ENCODE measurements around the gene NKIRAS2. TPM values are rescaled to one million over a fixed set of nuclear protein-coding genes. Genes with fewer than 3 reads are reported as not detected.

NKIRAS2 gene
- total and polyA plus RNA-seq, 4 donors = 16.4 to 20.7 (median 17.4) TPM

DNA sequence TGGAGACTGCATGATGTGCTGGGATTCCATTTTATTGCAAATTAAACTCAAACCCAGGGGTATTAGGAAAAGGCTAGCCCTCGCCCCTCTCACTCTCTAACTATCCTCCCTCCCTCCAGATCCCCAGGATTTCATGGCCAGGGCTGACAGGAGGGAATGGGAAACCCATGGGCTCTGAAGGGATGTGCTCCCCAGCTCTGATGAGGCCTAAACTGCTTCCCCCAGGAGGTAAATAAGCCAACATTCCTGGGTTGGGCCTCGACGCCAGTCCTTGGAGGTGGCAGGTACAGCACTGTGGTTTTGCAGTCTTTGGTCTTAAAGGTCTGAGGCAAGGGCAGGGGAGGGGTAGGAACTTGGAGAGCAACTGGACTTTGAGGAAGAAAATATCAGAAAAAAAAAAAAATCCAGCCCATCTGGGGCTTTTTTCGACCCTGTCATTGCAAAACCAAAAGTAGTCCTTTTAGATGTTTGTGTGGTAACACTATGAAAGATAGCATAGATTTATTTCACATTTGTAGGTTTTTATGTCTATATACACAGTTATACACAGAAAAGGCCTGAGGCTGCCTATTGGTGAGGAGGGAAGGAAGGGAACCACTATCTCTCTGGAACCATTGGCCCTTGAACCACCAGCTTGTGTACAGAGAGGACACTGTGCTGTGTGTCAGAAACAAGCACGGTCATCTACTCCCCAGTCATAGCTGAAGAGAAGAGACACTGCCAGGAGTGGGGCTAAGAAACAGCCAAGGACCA lies 18.5 kb downstream of the NKIRAS2 start:
- no peaks in the 10 kb centered on the region for H3K36me3 ChIP-seq (ENCODE audit: control insufficient read depth in 4 of 4, insufficient read depth in 3 of 4, low read depth in 1 of 4, low read length in 3 of 4)
- H3K27ac ChIP-seq (ENCODE audit: low read depth in 1 of 2, low read length in 2 of 2) = no peak overlapping the region
- no peak overlapping the region for H3K9ac ChIP-seq (ENCODE audit: low read depth in 1 of 2, low read length in 2 of 2)
- TF ChIP-seq FOXA1 (IDR thresholded peaks at IDR 0.05) (no peak), EGR1 (IDR thresholded peaks at IDR 0.05; ENCODE audit: low read depth in 2 of 2) (no peak)
- H3K4me3 ChIP-seq (ENCODE audit: low read depth in 1 of 3, low read length in 3 of 3) = no peak overlapping the region
- no peaks in the 10 kb centered on the region for H3K9me3 ChIP-seq (ENCODE audit: control insufficient read depth in 4 of 4, low read length in 3 of 4)
- 87% methylated on average over 5 of the region's 5 CpGs for WGBS
- H3K4me1 ChIP-seq (ENCODE audit: control insufficient read depth in 4 of 4, insufficient read depth in 4 of 4, low read length in 3 of 4) = peaks cover 0 to 8% (median 5%) of the 10 kb centered on the region in 4 donors
- no peak for DNase-seq (ENCODE audit: low spot score)
- no peaks in the 10 kb centered on the region for H3K27me3 ChIP-seq (ENCODE audit: control insufficient read depth in 4 of 4, insufficient read depth in 4 of 4, low read length in 3 of 4)

- H3K4me3 ChIP-seq (ENCODE audit: low read depth in 1 of 3, low read length in 3 of 3) = peak overlapping the region in 1 of 3 donors; percentile 14
- DNase-seq (ENCODE audit: low spot score) = no peak
- WGBS = 38% methylated on average over 77 of the region's 77 CpGs
- H3K27ac ChIP-seq (ENCODE audit: low read depth in 1 of 2, low read length in 2 of 2) = no peak overlapping the region
- H3K9ac ChIP-seq (ENCODE audit: low read depth in 1 of 2, low read length in 2 of 2) = no peak overlapping the region
- peaks cover 0 to 8% (median 5%) of the 10 kb centered on the region in 4 donors for H3K4me1 ChIP-seq (ENCODE audit: control insufficient read depth in 4 of 4, insufficient read depth in 4 of 4, low read length in 3 of 4)
- H3K27me3 ChIP-seq (ENCODE audit: control insufficient read depth in 4 of 4, insufficient read depth in 4 of 4, low read length in 3 of 4) = no peaks in the 10 kb centered on the region
- no peaks in the 10 kb centered on the region for H3K36me3 ChIP-seq (ENCODE audit: control insufficient read depth in 4 of 4, insufficient read depth in 3 of 4, low read depth in 1 of 4, low read length in 3 of 4)
- H3K9me3 ChIP-seq (ENCODE audit: control insufficient read depth in 4 of 4, low read length in 3 of 4) = no peaks in the 10 kb centered on the region
- TF ChIP-seq TAF1 (conservative IDR thresholded peaks at IDR 0.05) = no peak
- peak in 1 of 2 donors; percentile 30 for TF ChIP-seq RXRA (IDR thresholded peaks at IDR 0.05)
These were observed 20.2 kb downstream of the NKIRAS2 start for GRCh38 chr17:42039794-42040763.

DNA sequence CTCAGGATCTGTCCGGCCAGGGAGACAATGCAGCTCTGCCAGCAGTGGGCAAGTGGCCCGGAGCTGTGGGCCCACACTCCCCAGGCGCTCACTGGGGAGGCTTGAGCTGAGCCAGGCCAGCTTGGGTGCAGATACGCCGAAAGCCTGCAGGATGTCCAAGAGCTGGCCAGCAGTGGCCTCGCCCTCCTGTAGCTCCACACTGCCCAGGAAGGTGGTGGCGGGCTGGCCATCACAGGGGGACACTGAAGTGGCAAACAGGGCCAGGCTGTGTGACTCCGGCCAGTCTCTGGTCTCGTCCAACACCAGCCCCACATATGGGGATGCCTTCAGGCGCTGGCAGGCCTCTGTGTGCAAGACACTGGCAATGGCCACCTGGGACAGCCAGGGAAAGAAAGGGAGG lies 20.9 kb downstream of the NKIRAS2 start:
- no peaks in the 10 kb centered on the region for H3K27me3 ChIP-seq (ENCODE audit: control insufficient read depth in 4 of 4, insufficient read depth in 4 of 4, low read length in 3 of 4)
- no peak overlapping the region for H3K4me3 ChIP-seq (ENCODE audit: low read depth in 1 of 3, low read length in 3 of 3)
- no peak overlapping the region for H3K9ac ChIP-seq (ENCODE audit: low read depth in 1 of 2, low read length in 2 of 2)
- H3K27ac ChIP-seq (ENCODE audit: low read depth in 1 of 2, low read length in 2 of 2) = no peak overlapping the region
- H3K36me3 ChIP-seq (ENCODE audit: control insufficient read depth in 4 of 4, insufficient read depth in 3 of 4, low read depth in 1 of 4, low read length in 3 of 4) = no peaks in the 10 kb centered on the region
- DNase-seq (ENCODE audit: low spot score) = no peak
- no peak for TF ChIP-seq GABPA (IDR thresholded peaks at IDR 0.05 in 1 of 2, conservative IDR thresholded peaks at IDR 0.05 in 1 of 2)
- no peak for TF ChIP-seq SP1 (IDR thresholded peaks at IDR 0.05)
- no peak for TF ChIP-seq EGR1 (IDR thresholded peaks at IDR 0.05; ENCODE audit: low read depth in 2 of 2)
- no peak for TF ChIP-seq RXRA (IDR thresholded peaks at IDR 0.05)
- no peak for TF ChIP-seq HNF4G (IDR thresholded peaks at IDR 0.05)
- TF ChIP-seq FOXA1 (IDR thresholded peaks at IDR 0.05) = no peak
- TF ChIP-seq NR2F2 (IDR thresholded peaks at IDR 0.05) = no peak
- TF ChIP-seq, protein P1, sequence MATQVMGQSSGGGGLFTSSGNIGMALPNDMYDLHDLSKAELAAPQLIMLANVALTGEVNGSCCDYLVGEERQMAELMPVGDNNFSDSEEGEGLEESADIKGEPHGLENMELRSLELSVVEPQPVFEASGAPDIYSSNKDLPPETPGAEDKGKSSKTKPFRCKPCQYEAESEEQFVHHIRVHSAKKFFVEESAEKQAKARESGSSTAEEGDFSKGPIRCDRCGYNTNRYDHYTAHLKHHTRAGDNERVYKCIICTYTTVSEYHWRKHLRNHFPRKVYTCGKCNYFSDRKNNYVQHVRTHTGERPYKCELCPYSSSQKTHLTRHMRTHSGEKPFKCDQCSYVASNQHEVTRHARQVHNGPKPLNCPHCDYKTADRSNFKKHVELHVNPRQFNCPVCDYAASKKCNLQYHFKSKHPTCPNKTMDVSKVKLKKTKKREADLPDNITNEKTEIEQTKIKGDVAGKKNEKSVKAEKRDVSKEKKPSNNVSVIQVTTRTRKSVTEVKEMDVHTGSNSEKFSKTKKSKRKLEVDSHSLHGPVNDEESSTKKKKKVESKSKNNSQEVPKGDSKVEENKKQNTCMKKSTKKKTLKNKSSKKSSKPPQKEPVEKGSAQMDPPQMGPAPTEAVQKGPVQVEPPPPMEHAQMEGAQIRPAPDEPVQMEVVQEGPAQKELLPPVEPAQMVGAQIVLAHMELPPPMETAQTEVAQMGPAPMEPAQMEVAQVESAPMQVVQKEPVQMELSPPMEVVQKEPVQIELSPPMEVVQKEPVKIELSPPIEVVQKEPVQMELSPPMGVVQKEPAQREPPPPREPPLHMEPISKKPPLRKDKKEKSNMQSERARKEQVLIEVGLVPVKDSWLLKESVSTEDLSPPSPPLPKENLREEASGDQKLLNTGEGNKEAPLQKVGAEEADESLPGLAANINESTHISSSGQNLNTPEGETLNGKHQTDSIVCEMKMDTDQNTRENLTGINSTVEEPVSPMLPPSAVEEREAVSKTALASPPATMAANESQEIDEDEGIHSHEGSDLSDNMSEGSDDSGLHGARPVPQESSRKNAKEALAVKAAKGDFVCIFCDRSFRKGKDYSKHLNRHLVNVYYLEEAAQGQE (IDR thresholded peaks at IDR 0.05) = no peak
- TF ChIP-seq CTCF (IDR thresholded peaks at IDR 0.05; ENCODE audit: low read depth, low read length, missing input control) = no peak
- TF ChIP-seq, protein P2, sequence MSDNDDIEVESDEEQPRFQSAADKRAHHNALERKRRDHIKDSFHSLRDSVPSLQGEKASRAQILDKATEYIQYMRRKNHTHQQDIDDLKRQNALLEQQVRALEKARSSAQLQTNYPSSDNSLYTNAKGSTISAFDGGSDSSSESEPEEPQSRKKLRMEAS (IDR thresholded peaks at IDR 0.05) = no peak
- no peak for TF ChIP-seq TAF1 (conservative IDR thresholded peaks at IDR 0.05)
- TF ChIP-seq YY1 (IDR thresholded peaks at IDR 0.05) = no peak
- no peak for TF ChIP-seq HNF4A (conservative IDR thresholded peaks at IDR 0.05)
- no peak for TF ChIP-seq RAD21 (IDR thresholded peaks at IDR 0.05)
- no peak for TF ChIP-seq JUND (IDR thresholded peaks at IDR 0.05)
- no peak for TF ChIP-seq ZBTB33 (IDR thresholded peaks at IDR 0.05)
- TF ChIP-seq ATF3 (IDR thresholded peaks at IDR 0.05) = no peak
- TF ChIP-seq FOXA2 (IDR thresholded peaks at IDR 0.05) = no peak
- H3K4me1 ChIP-seq (ENCODE audit: control insufficient read depth in 4 of 4, insufficient read depth in 4 of 4, low read length in 3 of 4) = peaks cover 0 to 8% (median 5%) of the 10 kb centered on the region in 4 donors
- no peaks in the 10 kb centered on the region for H3K9me3 ChIP-seq (ENCODE audit: control insufficient read depth in 4 of 4, low read length in 3 of 4)
- WGBS = 97% methylated on average over 10 of the region's 10 CpGs
